ENCODE results near the gene USP3.

Gene USP3

DNA sequence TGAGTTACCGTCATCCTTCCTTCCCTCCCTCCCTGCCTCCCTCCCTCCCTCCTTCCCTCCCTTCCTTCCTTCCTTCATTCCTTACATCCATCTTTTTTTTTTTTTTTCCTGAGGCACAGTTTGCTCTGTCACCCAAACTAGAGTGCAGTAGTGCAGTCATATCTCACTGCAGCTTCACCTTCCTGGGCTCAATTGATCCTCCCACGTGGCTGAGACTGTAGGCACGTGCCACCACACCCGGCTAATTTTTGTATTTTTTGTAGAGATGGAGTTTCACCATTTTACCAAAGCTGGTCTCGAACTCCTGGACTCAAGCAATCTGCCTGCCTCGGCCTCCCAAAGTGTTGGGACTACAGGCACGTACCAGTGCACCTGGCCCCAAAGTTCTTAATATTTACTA lies 25.8 kb downstream of the USP3 start:
- H3K9me2 ChIP-seq (replicated peaks; ENCODE audit: low read depth, low read length) = no peaks in the 10 kb centered on the region
- H3K79me2 ChIP-seq (ENCODE audit: insufficient read depth, low read length) = peaks cover 97% of the 10 kb centered on the region
- no peak overlapping the region for H3K9ac ChIP-seq (ENCODE audit: low read depth, low read length, poor library complexity, severe bottlenecking)
- no peak overlapping the region for H3K4me3 ChIP-seq (ENCODE audit: low read length, poor library complexity, severe bottlenecking)
- peaks cover 8% of the 10 kb centered on the region; the same call in 1 of the 2 replicates for H3F3A ChIP-seq (ENCODE audit: low read depth)
- H2AFZ ChIP-seq (ENCODE audit: low read length) = no peak overlapping the region
- H3K4me1 ChIP-seq (ENCODE audit: insufficient read depth, low read length, poor library complexity, severe bottlenecking) = peaks cover 4% of the 10 kb centered on the region
- no peak overlapping the region for H3K4me2 ChIP-seq (ENCODE audit: low read depth, low read length, poor library complexity, severe bottlenecking)
- H3K27me3 ChIP-seq (ENCODE audit: insufficient read depth, low read length, poor library complexity, severe bottlenecking) = no peaks in the 10 kb centered on the region
- no peaks in the 10 kb centered on the region for H3K9me3 ChIP-seq (ENCODE audit: insufficient read depth, low read depth, low read length)
- no peaks in the 10 kb centered on the region for H3K36me3 ChIP-seq (ENCODE audit: insufficient read depth, low read length)
- peaks cover 76% of the 10 kb centered on the region for H4K20me1 ChIP-seq (ENCODE audit: insufficient read depth, low read length, poor library complexity, severe bottlenecking)
- TF ChIP-seq EZH2phosphoT487 (IDR thresholded peaks at IDR 0.05; ENCODE audit: borderline replicate concordance) = no peak
- TF ChIP-seq, protein P1, sequence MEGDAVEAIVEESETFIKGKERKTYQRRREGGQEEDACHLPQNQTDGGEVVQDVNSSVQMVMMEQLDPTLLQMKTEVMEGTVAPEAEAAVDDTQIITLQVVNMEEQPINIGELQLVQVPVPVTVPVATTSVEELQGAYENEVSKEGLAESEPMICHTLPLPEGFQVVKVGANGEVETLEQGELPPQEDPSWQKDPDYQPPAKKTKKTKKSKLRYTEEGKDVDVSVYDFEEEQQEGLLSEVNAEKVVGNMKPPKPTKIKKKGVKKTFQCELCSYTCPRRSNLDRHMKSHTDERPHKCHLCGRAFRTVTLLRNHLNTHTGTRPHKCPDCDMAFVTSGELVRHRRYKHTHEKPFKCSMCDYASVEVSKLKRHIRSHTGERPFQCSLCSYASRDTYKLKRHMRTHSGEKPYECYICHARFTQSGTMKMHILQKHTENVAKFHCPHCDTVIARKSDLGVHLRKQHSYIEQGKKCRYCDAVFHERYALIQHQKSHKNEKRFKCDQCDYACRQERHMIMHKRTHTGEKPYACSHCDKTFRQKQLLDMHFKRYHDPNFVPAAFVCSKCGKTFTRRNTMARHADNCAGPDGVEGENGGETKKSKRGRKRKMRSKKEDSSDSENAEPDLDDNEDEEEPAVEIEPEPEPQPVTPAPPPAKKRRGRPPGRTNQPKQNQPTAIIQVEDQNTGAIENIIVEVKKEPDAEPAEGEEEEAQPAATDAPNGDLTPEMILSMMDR (conservative IDR thresholded peaks at IDR 0.05; ENCODE audit: low read length) = no peak

DNA sequence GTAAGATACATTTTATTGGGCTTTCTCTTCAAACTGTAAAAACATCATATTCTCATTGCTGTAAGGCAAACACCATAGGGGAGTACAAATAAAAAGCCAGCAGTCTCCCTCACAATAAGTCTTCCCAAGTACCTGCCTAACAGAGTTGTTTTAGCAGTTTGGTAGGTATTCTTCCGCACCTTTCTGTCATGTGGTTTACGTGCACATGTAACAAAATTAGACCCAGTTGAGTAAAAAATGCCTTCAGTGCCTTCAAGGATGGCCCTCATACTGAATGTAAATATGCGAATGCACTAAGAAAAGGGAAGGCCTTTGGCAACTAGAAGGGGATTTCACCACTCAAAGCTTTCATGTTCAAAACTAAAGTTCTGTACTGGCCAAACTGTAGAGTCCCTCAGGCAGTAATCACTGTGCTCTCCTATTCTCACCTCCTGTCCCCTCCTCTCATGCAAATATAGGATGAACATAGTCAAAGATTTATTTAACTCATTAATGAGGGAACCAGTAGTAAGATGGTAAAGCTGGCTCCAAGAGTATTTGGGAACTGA lies 26.4 kb downstream of the USP3 start:
- Histone ChIP-seq H3K9ac (ENCODE audit: low read depth, low read length, poor library complexity, severe bottlenecking) (no peak overlapping the region), H3K4me3 (ENCODE audit: low read length, poor library complexity, severe bottlenecking) (no peak overlapping the region), H3F3A (ENCODE audit: low read depth) (peaks cover 8% of the 10 kb centered on the region; the same call in 1 of the 2 replicates), H3K27me3 (ENCODE audit: insufficient read depth, low read length, poor library complexity, severe bottlenecking) (no peaks in the 10 kb centered on the region), H3K9me3 (ENCODE audit: insufficient read depth, low read depth, low read length) (no peaks in the 10 kb centered on the region), H3K79me2 (ENCODE audit: insufficient read depth, low read length) (peaks cover 97% of the 10 kb centered on the region), H3K4me1 (ENCODE audit: insufficient read depth, low read length, poor library complexity, severe bottlenecking) (peaks cover 4% of the 10 kb centered on the region), H4K20me1 (ENCODE audit: insufficient read depth, low read length, poor library complexity, severe bottlenecking) (peaks cover 74% of the 10 kb centered on the region), H3K4me2 (ENCODE audit: low read depth, low read length, poor library complexity, severe bottlenecking) (no peak overlapping the region), H2AFZ (ENCODE audit: low read length) (no peak overlapping the region), H3K36me3 (ENCODE audit: insufficient read depth, low read length) (no peaks in the 10 kb centered on the region; the same call in 1 of the 2 replicates), H3K9me2 (replicated peaks; ENCODE audit: low read depth, low read length) (no peaks in the 10 kb centered on the region)
- no peak for TF ChIP-seq EZH2phosphoT487 (IDR thresholded peaks at IDR 0.05; ENCODE audit: borderline replicate concordance)
- TF ChIP-seq, protein P1 (conservative IDR thresholded peaks at IDR 0.05; ENCODE audit: low read length) = no peak

DNA sequence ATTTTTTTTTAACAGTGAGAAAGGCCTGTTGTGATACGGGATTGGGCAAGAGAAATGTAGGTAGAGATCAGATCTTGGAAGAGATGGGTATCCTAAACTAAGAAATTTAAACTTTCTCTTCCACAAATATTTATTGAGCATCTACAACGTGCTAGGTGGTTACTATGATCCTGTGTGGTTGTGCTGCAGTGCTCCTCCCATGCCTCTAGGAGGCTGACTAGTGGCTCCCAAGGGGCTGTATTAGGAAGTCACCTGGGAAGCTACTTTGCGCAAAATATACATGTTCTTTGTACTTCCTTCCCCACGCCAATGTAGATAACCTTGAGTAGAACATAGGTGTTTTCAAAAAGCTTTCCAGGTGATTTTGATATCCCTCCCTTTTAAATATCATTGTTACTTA lies 27.2 kb downstream of the USP3 start:
- peaks cover 8% of the 10 kb centered on the region for H3K4me1 ChIP-seq (ENCODE audit: insufficient read depth, low read length, poor library complexity, severe bottlenecking)
- H4K20me1 ChIP-seq (ENCODE audit: insufficient read depth, low read length, poor library complexity, severe bottlenecking) = peaks cover 70% of the 10 kb centered on the region
- H3K79me2 ChIP-seq (ENCODE audit: insufficient read depth, low read length) = peaks cover 96% of the 10 kb centered on the region
- H3K4me3 ChIP-seq (ENCODE audit: low read length, poor library complexity, severe bottlenecking) = no peak overlapping the region
- no peaks in the 10 kb centered on the region for H3K9me3 ChIP-seq (ENCODE audit: insufficient read depth, low read depth, low read length)
- H3F3A ChIP-seq (ENCODE audit: low read depth) = peaks cover 8% of the 10 kb centered on the region; the same call in 1 of the 2 replicates
- no peak overlapping the region for H3K4me2 ChIP-seq (ENCODE audit: low read depth, low read length, poor library complexity, severe bottlenecking)
- no peaks in the 10 kb centered on the region for H3K9me2 ChIP-seq (replicated peaks; ENCODE audit: low read depth, low read length)
- no peak overlapping the region for H3K9ac ChIP-seq (ENCODE audit: low read depth, low read length, poor library complexity, severe bottlenecking)
- no peaks in the 10 kb centered on the region for H3K27me3 ChIP-seq (ENCODE audit: insufficient read depth, low read length, poor library complexity, severe bottlenecking)
- no peak overlapping the region for H2AFZ ChIP-seq (ENCODE audit: low read length)
- no peaks in the 10 kb centered on the region; the same call in 1 of the 2 replicates for H3K36me3 ChIP-seq (ENCODE audit: insufficient read depth, low read length)
- TF ChIP-seq EZH2phosphoT487 (IDR thresholded peaks at IDR 0.05; ENCODE audit: borderline replicate concordance) = no peak
- TF ChIP-seq, protein P1 (conservative IDR thresholded peaks at IDR 0.05; ENCODE audit: low read length) = peak; percentile 56
